Measurements from ENCODE around the gene SLC25A21. TPM values are rescaled to one million over a fixed set of nuclear protein-coding genes. Genes with fewer than 3 reads are reported as not detected.
"Not testable (repeated sequence)": the region's sequence is repeated elsewhere in the genome, so short reads cannot be mapped to it uniquely, and the experiment has no call there.

The SLC25A21 gene
- total RNA-seq, 4 donors from 2014 or later: 2.0 TPM; not detected in 3

GRCh38 chr14:36988989-36989388, 183.4 kb downstream of the SLC25A21 start:
- Histone ChIP-seq H3K9me3 (no peaks in the 10 kb centered on the region), H3K27ac (no peak overlapping the region), H3K27me3 (no peaks in the 10 kb centered on the region), H3K4me1 (no peaks in the 10 kb centered on the region), H3K4me3 (no peak overlapping the region), H3K36me3 (no peaks in the 10 kb centered on the region)
- WGBS: 100% methylated on average over 1 of the region's 1 CpG
- TF ChIP-seq POLR2AphosphoS5 (IDR thresholded peaks at IDR 0.05) (no peak), CTCF (IDR thresholded peaks at IDR 0.05) (no peak), POLR2A (IDR thresholded peaks at IDR 0.05) (no peak), EP300 (IDR thresholded peaks at IDR 0.05) (no peak)
- DNase-seq (ENCODE audit: low spot score in 2 of 2): no peak

GRCh38 chr14:36988568-36988967, 183.8 kb downstream of the SLC25A21 start:
- TF ChIP-seq CTCF (IDR thresholded peaks at IDR 0.05): no peak
- TF ChIP-seq EP300 (IDR thresholded peaks at IDR 0.05): no peak
- TF ChIP-seq POLR2AphosphoS5 (IDR thresholded peaks at IDR 0.05): no peak
- no peak for TF ChIP-seq POLR2A (IDR thresholded peaks at IDR 0.05)

GRCh38 chr14:36986407-36986806, 186.0 kb downstream of the SLC25A21 start:
- DNase-seq (ENCODE audit: low spot score in 2 of 2): no peak
- TF ChIP-seq CTCF (IDR thresholded peaks at IDR 0.05) (no peak), POLR2A (IDR thresholded peaks at IDR 0.05) (no peak), EP300 (IDR thresholded peaks at IDR 0.05) (no peak), POLR2AphosphoS5 (IDR thresholded peaks at IDR 0.05) (no peak)
- WGBS: 86% methylated on average over 2 of the region's 2 CpGs
- Histone ChIP-seq H3K27me3 (no peaks in the 10 kb centered on the region), H3K36me3 (no peaks in the 10 kb centered on the region), H3K27ac (no peak overlapping the region), H3K4me1 (no peaks in the 10 kb centered on the region), H3K9me3 (no peaks in the 10 kb centered on the region), H3K4me3 (no peak overlapping the region)

More at GRCh38 chr14:36988568-36988967, 183.8 kb downstream of the SLC25A21 start:
- Histone ChIP-seq H3K9me3 (no peaks in the 10 kb centered on the region), H3K36me3 (no peaks in the 10 kb centered on the region), H3K27me3 (no peaks in the 10 kb centered on the region), H3K4me1 (no peaks in the 10 kb centered on the region), H3K27ac (no peak overlapping the region), H3K4me3 (no peak overlapping the region)
- WGBS: 84% methylated on average over 1 of the region's 1 CpG
- no peak for DNase-seq (ENCODE audit: low spot score in 2 of 2)

- Histone ChIP-seq H3K9me3 (no peaks in the 10 kb centered on the region), H3K4me3 (no peak overlapping the region), H3K36me3 (no peaks in the 10 kb centered on the region), H3K4me1 (no peaks in the 10 kb centered on the region), H3K27ac (no peak overlapping the region), H3K27me3 (no peaks in the 10 kb centered on the region)
- TF ChIP-seq POLR2A (IDR thresholded peaks at IDR 0.05) (no peak), CTCF (IDR thresholded peaks at IDR 0.05) (no peak), POLR2AphosphoS5 (IDR thresholded peaks at IDR 0.05) (no peak), EP300 (IDR thresholded peaks at IDR 0.05) (no peak)
- no peak for DNase-seq (ENCODE audit: low spot score in 2 of 2)
- WGBS: 63% methylated on average over 3 of the region's 3 CpGs
Measured at GRCh38 chr14:36981832-36982529, 190.4 kb downstream of the SLC25A21 start.

GRCh38 chr14:36980413-36980812, 192.0 kb downstream of the SLC25A21 start:
- not testable (repeated sequence) for H3K36me3 ChIP-seq
- 92% methylated on average over 4 of the region's 4 CpGs for WGBS

GRCh38 chr14:36979863-36980262, 192.5 kb downstream of the SLC25A21 start:
- H3K4me1 ChIP-seq: no peaks in the 10 kb centered on the region
- WGBS: 82% methylated on average over 3 of the region's 3 CpGs

More at GRCh38 chr14:36980413-36980812, 192.0 kb downstream of the SLC25A21 start:
- H3K4me1 ChIP-seq; H3K4me3 ChIP-seq; H3K9me3 ChIP-seq; H3K27ac ChIP-seq; H3K27me3 ChIP-seq; DNase-seq (ENCODE audit: low spot score in 2 of 2): not testable (repeated sequence)

More at GRCh38 chr14:36979863-36980262, 192.5 kb downstream of the SLC25A21 start:
- Histone ChIP-seq H3K36me3 (no peaks in the 10 kb centered on the region), H3K4me3 (no peak overlapping the region), H3K27me3 (no peaks in the 10 kb centered on the region), H3K9me3 (no peaks in the 10 kb centered on the region), H3K27ac (no peak overlapping the region)
- no peak for TF ChIP-seq CTCF (IDR thresholded peaks at IDR 0.05)
- no peak for DNase-seq (ENCODE audit: low spot score in 2 of 2)

Data from suprapubic skin (tissue), 4 donors.